NCI-H2081 treated with DMSO at 0.1 percent for 48 hours (cell line): ENCODE results near the gene NANS.
"Not testable (repeated sequence)": the region's sequence is repeated elsewhere in the genome, so short reads cannot be mapped to it uniquely, and the experiment has no call there.

Experiments
- DNase-seq: peaks from one replicate; lab custom pipeline; 2025; lab: John Stamatoyannopoulos, UW

The NANS gene, protein sequence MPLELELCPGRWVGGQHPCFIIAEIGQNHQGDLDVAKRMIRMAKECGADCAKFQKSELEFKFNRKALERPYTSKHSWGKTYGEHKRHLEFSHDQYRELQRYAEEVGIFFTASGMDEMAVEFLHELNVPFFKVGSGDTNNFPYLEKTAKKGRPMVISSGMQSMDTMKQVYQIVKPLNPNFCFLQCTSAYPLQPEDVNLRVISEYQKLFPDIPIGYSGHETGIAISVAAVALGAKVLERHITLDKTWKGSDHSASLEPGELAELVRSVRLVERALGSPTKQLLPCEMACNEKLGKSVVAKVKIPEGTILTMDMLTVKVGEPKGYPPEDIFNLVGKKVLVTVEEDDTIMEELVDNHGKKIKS

DNA sequence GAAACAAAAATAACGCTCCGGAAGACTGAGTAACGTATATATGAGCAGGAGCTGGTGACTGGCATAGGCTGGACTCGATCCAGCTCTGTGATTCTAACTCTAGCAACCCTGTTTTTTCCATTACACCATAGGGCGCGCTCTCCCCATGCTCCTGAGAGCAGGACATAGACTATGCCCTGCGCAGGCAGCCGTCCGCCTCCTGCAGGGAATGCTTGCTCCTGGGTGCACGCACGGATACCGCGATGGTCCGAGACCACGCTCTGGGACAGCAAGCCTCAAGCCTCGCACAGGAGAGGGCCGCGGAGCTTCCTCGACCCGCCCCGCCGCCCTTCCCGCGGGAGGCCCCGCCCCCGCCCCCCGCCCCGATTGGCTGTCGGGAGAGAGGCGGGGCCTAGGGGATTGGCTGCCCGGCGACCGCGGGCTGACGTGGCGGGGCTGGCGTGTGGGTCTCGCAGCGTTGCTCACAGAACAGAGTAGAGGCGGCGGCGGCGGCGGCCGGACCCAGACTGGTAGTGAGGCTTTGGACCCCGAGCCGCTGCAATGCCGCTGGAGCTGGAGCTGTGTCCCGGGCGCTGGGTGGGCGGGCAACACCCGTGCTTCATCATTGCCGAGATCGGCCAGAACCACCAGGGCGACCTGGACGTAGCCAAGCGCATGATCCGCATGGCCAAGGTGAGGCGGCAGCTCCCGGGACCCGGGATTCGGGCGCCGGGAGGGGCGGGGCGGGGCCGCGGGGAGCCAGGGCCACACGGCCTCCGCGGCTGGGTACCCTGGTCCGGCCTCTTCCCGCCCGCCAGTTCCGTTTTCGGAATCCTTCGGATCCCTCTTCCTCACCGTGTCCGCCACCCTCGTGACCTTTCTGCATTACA is at the start of gene NANS:
TSS of gene NANS (plus strand) at position 464 of the 869 bp plus-strand sequence. CDS start at position 541, 77 bp downstream.
- DNase-seq: peak; percentile 78

DNA sequence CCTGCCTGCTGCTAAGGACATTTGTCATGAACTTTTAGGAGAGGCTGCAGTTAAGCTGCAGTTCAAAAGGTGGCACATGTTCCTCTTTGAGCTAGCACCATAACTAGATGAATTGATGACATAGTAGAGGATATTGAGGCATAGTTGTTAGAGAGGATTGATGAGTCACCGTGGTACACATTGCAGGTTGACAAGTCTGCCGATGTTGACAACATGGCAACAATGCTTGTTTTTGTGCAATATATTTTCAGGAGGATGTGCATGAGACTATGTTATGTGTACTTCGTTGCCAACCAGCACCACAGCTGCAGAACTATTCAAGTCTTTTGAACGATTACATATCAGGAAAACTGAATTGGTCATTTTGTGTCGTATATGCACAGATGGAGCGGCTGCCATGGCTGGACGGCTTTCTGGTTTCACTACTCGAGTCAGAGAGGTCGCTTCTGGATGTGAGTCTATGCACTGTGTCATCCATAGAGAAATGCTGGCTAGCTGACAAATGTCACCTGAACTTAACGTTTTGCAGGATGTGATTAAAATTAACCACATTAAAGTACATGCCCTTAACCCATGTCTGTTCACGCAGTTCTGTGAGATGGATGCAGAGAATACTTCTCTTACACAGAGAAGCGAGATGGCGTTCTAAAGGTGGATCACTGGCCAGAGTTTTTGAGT is 49.1 kb upstream of the NANS start:
- no peak for DNase-seq

DNA sequence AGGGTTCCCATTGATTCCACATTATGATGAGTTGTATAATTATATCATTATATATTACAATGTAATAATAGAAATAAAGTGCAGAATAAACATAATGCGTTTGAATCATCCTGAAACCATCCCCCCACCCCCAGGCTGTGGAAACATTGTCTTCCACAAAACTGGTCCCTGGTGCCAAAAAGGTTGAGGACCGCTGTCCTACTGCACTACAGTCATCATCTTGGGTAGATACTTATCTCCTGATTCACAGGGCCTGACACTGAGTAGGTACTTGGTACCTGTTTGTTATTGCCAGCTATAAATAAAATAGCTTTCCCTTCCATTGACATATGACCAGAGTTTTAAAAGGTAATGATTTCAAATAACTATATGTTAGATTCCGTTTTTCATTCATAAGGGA is 47.8 kb upstream of the NANS start:
- DNase-seq: no peak

DNA sequence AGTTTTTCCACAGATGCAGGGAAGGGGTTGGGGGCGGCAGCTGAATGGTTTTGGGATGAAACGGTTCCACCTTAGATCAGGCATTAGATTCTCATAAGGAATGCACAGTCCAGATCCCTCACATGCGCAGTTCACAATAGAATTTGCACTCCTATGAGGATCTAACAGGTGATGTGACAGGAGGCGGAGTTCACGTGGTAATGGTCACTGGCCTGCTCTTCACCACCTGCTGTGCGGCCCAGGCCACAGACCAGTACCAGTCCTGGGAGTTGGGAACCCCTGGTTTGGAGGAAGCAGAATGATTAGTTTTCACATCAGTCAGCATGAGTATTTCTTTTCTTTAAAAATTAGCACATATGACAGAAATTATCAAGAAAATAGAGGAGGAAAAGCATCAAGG is 47.1 kb upstream of the NANS start:
- no peak for DNase-seq

DNA sequence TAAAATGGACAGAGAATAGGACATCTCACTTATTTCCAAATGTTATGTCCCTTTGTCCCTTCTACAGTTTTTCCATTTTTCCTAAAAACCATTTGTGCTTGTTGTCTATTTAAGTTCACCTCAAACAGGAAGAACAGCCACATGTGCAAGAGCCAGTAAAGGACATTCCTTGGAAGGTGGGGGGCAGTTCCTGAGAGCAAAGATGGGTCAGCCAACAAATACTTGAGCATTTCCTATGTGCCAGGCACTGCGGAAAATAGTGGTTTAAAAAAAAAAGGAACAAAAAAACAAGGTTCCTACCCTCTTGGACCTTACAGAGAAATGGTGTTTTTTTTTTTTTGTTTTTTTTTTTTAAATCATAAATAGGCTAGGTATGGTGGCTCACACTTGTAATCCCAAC is 46.6 kb upstream of the NANS start:
- DNase-seq: no peak

DNA sequence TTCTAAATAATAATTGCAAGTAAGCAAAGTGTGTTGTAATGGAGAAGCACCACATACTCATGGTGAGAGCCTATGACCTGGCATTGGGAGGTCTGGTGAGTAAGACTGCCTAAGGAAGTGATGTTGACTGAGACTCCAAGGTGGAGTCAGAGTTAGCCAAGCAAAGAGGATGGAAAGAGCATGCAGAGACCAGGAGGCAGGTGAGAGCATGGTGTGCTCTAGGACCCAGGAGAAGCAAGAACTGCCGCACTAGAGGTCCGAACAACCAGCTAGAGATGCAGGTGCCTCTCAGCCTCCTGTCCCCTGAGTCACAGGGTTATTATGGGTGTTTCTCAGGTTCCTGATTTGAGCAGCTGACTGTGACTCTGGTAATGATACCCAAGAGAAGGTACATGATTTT is 46.1 kb upstream of the NANS start:
- no peak for DNase-seq

DNA sequence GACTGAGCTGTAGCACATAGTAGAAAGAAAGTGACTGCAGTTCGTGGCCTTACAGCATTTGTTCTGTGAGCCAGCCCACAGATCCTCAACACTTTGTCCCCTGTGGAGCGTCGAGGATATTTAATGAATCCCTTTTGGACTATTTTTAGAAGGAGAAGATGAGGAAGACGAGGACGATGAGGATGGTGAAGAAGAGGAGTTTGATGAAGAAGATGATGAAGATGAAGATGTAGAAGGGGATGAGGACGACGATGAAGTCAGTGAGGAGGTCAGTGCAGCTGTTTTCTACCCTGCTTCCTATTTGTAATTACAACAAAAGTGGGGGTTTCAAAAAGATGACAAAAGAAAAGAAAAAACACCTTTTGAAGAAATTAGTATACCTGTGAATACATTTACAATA is 45.4 kb upstream of the NANS start:
- DNase-seq: no peak

DNA sequence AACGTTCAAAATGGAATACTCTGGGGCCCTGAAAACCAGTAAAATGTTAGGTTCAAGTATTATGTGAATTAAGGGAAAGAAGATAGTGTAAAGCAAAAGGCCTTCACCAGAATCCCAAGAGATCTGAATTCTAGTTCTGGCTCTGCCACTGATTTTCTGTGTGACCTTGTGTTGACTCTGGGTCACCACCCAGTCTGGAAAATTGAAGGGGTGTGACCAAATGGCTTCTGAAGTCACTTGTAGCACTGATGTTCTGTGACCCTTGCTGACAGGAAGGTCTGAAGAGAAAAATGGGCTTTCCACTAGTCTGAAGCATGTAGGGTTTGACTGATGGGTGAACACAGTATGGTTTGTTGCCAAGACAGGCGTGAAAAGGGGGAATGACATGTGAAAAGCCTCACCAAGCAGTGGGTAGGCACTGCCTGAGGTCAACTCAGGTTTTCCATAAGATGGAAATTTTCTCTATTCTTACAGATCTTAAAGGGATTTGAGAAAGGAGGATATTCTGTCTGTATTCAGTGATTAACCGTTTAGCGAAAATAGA is 40.3 kb upstream of the NANS start:
- DNase-seq: no peak

DNA sequence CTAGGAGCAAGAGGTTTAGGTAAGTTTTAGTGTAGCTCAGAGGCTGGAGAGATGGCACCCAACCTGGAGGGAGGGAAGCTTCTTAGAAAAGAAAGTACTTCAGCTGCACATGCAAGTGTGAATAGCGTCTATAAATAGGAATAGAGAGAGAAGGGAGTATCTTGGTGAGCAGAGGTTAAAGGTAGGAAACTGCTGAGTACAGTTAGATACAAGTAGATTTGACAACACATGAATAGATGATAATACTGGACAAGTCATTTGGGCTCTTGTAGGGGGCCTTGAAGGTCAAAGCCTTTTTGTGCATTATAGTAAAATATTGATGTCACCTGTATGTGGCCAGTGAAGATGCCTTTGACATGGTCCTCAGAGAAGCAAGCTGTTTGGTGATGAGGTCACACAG is 39.2 kb upstream of the NANS start:
- no peak for DNase-seq

DNA sequence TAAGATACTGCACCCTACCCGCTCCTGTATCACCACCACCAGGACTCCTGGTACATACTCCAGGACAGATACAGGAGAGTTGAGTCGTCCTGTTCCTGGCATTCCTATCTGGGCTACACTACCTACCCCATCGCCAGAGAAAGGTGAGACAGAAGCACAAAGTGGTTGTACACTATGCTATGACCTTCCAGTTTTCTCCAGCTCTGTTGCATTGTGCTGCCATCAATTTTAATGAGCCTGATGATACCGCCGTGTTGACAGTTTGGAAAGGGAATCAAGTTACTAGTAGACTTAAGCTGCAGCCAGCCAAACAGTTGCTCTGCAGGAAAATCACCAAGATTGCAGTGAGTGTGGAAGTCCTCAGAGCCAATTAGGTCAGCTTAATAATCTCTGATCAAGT is 38.2 kb upstream of the NANS start:
- no peak for DNase-seq

DNA sequence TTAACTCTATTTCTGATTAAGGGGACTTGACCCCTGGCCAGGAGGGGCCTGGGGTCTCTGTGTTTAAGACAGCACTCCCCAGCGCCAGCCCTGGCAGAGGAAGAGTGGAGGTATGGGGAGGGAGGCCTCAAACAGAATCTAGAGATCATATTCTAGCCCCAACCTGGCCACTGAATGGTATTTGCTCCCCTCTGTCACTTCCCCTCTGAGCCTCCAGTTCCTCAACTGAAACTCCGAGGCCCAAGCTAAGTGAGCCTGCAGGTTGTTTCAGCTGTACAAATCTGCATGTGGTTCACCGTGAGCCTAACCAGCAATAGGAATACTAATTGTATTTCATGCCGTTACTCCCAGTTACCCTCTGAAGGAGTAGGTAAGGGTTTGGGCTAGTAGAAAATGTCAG is 37.4 kb upstream of the NANS start:
- DNase-seq: no peak

DNA sequence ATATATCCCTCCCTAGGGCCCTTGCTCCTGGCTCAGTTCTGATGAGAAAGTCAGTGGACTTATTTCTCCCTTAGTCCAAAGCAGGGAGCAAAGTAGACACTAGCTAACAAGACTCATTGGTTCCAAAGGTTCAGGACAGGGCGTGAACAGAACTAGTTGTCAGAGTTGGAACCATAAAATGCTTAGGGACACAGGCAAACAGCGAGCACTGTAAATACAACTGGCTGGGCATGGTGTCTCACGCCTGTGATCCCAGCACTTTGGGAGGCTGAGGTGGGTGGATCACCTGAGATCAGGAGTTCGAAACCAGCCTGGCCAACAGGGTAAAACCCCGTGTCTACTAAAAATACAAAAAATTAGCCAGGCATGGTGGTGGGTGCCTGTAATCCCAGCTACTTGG is 36.7 kb upstream of the NANS start:
- DNase-seq: not testable (repeated sequence)

DNA sequence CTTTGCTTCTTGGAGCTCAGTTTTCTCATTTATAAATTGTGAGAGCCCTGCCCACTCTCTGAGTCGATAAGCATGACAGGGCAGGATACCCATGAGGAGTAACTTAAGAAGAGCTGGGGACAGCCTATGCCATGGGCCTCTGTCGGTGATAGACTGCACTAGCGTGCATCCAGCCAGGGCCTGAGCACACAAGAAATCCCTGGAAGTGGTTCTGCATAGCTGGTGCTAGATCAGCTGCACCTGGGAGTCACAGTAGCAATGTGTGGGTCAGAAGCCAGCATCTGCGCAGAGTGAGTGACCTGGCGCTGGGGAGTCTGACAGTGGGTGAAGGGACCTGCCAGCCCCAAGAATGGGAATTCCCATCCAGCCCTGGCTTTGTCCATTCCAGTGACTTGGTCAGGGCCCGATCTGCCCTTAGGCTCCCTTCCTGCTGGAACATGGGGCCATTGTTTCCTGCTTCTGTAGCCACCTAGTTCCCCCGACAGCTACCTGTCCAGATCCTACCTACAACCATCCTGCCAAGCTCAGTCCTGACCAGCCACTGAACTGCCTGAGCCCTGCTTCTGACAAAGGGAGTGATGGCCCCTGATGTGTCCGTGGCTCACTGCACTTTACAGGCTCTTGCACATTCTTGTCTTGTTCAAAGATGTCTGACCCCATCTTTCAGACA is 35.9 kb upstream of the NANS start:
- DNase-seq: no peak

DNA sequence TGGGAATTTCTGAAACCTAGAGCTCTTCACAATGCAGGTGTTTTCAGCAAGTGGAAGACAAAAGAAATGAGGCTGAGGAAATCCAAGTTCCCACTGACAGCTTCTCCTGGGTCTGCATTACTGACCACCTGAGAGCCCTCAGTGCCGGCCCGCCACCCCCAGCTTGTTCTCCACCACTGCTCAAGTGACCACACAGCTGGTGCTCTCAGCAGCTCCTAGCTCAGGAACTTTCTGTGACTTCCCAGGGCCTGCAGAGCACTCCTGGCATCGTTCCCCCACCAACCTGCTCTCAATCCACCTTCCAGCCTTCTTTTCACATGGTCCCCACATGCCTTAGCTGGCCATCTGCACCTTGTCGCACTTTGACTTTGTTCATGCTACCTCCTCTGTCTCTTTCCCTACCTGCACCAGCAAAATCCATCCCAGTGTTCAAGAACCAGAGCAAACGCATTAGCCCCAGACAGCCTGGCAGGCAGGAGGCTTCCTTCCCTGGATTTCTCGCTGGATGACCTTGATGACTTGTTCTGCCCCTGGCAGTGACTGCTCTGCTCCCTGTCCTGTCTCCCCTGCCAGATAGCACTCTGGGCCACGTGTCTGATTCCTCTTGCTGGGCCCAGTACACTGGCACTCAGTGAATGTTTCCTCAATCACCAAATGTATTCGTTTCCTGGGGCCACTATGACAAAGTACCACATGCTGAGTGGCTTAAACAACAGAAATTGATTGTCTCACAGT is 35.1 kb upstream of the NANS start:
- no peak for DNase-seq

DNA sequence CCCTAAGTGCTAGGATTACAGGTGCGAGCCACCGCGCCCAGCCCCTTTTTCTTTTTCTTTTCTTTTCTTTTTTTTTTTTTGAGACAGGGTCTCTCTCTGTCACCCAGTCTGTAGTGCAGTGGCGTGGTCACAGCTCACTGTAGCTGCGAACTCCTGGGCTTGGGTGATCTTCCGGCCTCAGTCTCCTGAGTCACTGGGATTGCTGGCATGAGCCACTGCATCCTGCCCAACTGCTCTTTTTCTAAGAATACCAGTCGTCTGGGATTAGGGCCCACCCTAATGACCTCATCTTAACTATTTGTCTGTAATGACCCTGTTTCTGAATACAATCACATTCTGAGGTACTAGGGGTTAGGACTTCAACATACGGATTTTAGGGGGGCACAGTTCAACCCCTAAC is 34.1 kb upstream of the NANS start:
- no peak for DNase-seq

DNA sequence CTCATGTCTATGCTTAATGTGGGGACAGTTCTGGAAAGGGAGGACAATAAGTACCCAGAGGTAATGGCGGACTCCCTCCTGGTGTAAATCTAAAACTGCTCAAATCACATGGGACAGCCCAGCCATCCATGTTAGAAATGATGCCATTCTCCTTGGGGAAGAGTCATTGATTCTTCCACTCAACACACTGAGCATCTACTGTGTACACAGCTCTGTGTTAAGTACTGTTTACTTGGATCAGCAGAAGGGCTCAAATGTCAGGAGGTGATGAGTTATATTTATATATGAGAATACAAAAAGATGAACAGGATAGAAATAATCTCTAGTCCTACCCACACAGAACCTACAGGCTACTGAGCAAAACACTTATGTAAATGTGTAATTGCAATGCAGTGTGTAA is 31.8 kb upstream of the NANS start:
- DNase-seq: no peak

DNA sequence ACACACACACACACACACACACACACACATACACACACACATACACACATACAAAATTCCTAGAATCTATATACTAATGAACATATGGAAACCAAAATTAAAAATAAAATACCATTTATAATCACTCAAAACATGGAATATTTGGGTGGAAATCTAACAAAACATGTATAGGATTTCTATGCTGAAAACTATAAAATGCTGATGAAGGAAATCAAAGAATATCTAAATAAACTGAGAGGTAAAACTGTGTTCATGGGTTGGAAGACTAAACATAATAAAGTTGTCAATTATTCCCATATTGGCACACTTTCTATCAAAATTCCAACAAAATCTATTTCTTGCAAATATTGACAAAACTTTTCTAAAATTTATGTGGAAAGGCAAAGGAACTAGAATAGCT is 25.4 kb upstream of the NANS start:
- DNase-seq: no peak

DNA sequence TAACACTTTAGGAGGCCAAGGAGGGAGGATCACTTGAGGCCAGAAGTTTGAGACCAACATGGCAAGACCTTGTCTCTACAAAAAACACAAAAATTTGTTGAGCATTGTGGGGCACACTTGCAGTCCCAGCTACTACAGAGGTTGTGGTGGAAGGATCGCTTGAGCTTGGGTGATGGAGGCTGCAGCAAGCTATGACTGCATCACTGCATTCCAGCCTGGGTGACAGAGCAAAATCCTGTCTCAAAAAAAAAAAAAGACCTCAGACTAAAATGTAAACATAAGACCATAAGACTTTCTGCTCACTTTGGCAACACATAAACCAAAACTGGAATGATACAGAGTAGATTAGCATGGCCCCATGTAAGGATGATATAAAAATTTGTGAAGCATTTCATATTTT is 24.6 kb upstream of the NANS start:
- no peak for DNase-seq

DNA sequence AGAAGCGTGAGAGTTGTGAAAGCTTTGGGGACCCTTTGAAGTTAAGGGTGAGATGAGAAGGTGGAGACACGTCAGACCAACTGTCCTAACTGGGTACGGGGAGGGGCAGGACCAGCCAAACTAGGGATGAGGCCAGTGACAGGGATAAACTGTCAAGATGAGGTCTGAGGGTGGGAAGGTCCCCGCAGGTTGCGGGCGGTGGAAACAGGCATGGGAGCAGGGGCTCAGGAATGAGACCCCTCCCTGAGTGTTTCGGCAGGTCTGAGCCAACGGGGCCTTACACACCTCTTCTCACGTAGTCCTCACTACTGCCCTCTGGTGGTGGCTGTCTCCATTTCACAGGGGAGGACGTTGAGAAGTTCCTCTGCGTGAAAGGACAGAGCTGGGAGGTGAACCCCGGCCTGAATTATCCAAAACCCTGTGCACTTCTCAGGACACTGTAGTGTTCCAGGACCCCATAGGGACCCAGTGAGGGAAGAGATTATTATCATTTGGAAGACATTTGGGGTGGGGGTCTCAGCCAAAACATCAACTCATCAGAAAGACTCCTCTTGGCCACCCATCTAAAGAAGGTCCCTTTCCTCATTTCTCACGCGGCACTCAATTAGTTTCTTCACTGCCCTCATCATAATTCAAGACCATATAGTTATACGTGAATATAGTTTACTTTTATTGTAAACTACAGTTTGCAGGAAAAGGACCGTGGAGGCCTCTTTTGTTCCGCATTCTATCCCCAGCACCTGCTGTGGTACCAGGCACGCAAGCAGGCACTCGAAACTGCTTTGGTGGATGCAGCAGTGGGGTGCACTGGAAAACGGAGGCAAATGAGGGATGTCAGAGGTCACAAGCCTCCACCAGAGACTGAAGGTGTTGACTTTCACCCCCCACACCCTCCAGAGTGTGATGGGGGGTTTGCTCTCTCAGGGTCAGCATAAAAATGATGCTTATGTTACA is 21.7 kb upstream of the NANS start:
- no peak for DNase-seq

DNA sequence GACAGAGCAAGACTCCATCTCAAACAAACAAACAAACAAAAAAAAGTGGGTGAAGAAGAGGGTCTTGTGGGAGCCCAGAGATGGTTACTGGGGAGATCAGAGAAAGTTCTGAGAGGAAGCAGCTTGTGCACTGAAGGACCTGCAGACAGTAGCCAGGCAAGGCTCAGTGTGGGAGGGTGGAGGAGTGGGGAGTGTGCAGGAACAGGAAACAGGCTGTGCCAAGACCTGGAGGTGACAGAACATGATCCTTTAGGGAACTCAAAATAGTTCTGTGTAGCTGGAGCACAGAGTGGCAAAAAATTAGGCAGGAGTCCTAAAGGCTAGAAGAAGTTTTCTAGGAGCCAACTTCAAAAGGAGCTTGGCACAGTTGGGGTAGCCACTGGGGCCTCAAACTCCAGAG is 19.2 kb upstream of the NANS start:
- DNase-seq: no peak
